Stimulated activated CD8-positive, alpha-beta memory T cell treated with anti-CD3 and anti-CD28 coated beads, Interleukin-4, amount 100 ng/mL, for 1 hour (primary cell): Measurements from ENCODE around the gene JAGN1.
"Not testable (repeated sequence)": the region's sequence is repeated elsewhere in the genome, so short reads cannot be mapped to it uniquely, and the experiment has no call there.

ENCODE experiments used
- DNase-seq, 2 donors: peaks; one replicate each; pipeline ENCODE4 v3.0.0-alpha.2; 2020; ENCODE audit warnings: low read depth in 2 of 2, low spot score in 1 of 2

JAGN1 gene

GRCh38 chr3:9897408-9898372 is 7.3 kb downstream of the JAGN1 start:
- no peak for DNase-seq

GRCh38 chr3:9898467-9899241 is 8.2 kb downstream of the JAGN1 start:
- DNase-seq, result no peak

GRCh38 chr3:9899289-9899791 is 8.9 kb downstream of the JAGN1 start:
- DNase-seq, result no peak

- not testable (repeated sequence) for DNase-seq
Measured at GRCh38 chr3:9900965-9901415, 10.6 kb downstream of the JAGN1 start.

GRCh38 chr3:9901967-9902366 is 11.6 kb downstream of the JAGN1 start:
- no peak for DNase-seq

- DNase-seq, result no peak
Measured at GRCh38 chr3:9902372-9903237, 12.2 kb downstream of the JAGN1 start, which contains the start of gene IL17RE. TSS of gene IL17RE (plus strand) at chr3:9902848. CDS start at chr3:9902933, 85 bp downstream.

GRCh38 chr3:9903238-9903624 is 12.8 kb downstream of the JAGN1 start:
- DNase-seq, result no peak

GRCh38 chr3:9903904-9904303 is 13.5 kb downstream of the JAGN1 start:
- DNase-seq, result no peak

GRCh38 chr3:9906480-9906879 is 16.1 kb downstream of the JAGN1 start:
- no peak for DNase-seq

- no peak for DNase-seq
Measured at GRCh38 chr3:9908286-9908685, 17.9 kb downstream of the JAGN1 start.

GRCh38 chr3:9909221-9910013 is 19.0 kb downstream of the JAGN1 start:
- no peak for DNase-seq

- DNase-seq, result no peak
Measured at GRCh38 chr3:9911863-9912262, 21.5 kb downstream of the JAGN1 start.

- no peak for DNase-seq
Measured at GRCh38 chr3:9912294-9912935, 22.0 kb downstream of the JAGN1 start.

GRCh38 chr3:9913601-9914000 is 23.2 kb downstream of the JAGN1 start:
- DNase-seq, result no peak

- DNase-seq, result no peak
Measured at GRCh38 chr3:9914011-9914410, 23.6 kb downstream of the JAGN1 start.

GRCh38 chr3:9914559-9915253 is 24.3 kb downstream of the JAGN1 start:
- DNase-seq, result no peak

- no peak for DNase-seq
Measured at GRCh38 chr3:9915254-9916141, 25.1 kb downstream of the JAGN1 start.

GRCh38 chr3:9916346-9916733 is 25.9 kb downstream of the JAGN1 start:
- no peak for DNase-seq
